ENCODE data around the gene CPN2. TPM values are rescaled to one million over a fixed set of nuclear protein-coding genes. Genes with fewer than 3 reads are reported as not detected.

The CPN2 gene
- total and polyA plus RNA-seq, 10 of the 15 experiments (the other 5 are each of a cell fraction or from before 2014, with no cell fraction given) = not detected

- WGBS (ENCODE audit: insufficient coverage, insufficient replicate concordance, low lambda C conversion rate, missing lambda C conversion rate) = 70% methylated on average over 14 of the region's 16 CpGs
- no peak overlapping the region for H3K9ac ChIP-seq (ENCODE audit: control insufficient read depth, insufficient read depth, low read length)
Observed at GRCh38 chr3:194312743-194313281, 38.3 kb downstream of the CPN2 start.

GRCh38 chr3:194312186-194312742 is 38.9 kb downstream of the CPN2 start:
- no TSS peak for BruUV-seq (replicated peaks)
- no peaks in the 10 kb centered on the region for H4K20me1 ChIP-seq (ENCODE audit: control insufficient read depth, insufficient read depth)
- no peak for ATAC-seq
- no peak overlapping the region for H2AFZ ChIP-seq (ENCODE audit: control insufficient read depth, low read depth, low read length)
- intact Hi-C loops (cut with micrococcal nuclease; ENCODE audit: unreplicated experiment) = loop anchor here (10.0 kb wide), 1 partner anchor 337 kb away; no protein-coding TSS in a partner anchor
- in situ Hi-C loops (cut with MboI) = loop anchor here (5.0 kb wide), 1 partner anchor 650 kb away; no protein-coding TSS in a partner anchor
- no peaks in the 10 kb centered on the region for H3K9me3 ChIP-seq (replicated peaks; ENCODE audit: control insufficient read depth, insufficient read depth, low read length)
- no peak overlapping the region for H3K27ac ChIP-seq (ENCODE audit: control insufficient read depth, insufficient read depth)
- ChIA-PET POLR2A (no interaction called here), SMC1A (ENCODE audit: uncharacterized antibody, unreplicated experiment) (no interaction called here), CTCF (interaction anchor here (1.4 kb wide), 1 partner anchor 646 kb away, joined by 6 read pairs; no protein-coding TSS in a partner anchor), RAD21 (ENCODE audit: unreplicated experiment) (no interaction called here)
- no peak for FAIRE-seq
- H3K79me2 ChIP-seq (ENCODE audit: control insufficient read depth, insufficient read depth, low read length) = no peaks in the 10 kb centered on the region
- H3K27me3 ChIP-seq (replicated peaks in 1 of 2; ENCODE audit: control insufficient read depth in 2 of 2, insufficient read depth in 2 of 2, low read length in 1 of 2) = no peaks in the 10 kb centered on the region; a peak in 1 of 4 replicates
- DNase-seq (ENCODE audit: low read depth, low spot score) = no peak
- H3K4me1 ChIP-seq (ENCODE audit: control insufficient read depth, insufficient read depth, low read length) = peaks cover 29% of the 10 kb centered on the region
- no peaks in the 10 kb centered on the region for H3K36me3 ChIP-seq (ENCODE audit: control insufficient read depth in 2 of 2, insufficient read depth in 2 of 2, low read length in 1 of 2)
- H3K4me3 ChIP-seq = no peak overlapping the region
- H3K9ac ChIP-seq (ENCODE audit: control insufficient read depth, insufficient read depth, low read length) = no peak overlapping the region
- H3K4me2 ChIP-seq (ENCODE audit: control insufficient read depth, insufficient read depth) = no peak overlapping the region
- 72% methylated on average over 7 of the region's 7 CpGs for WGBS (ENCODE audit: insufficient coverage, insufficient replicate concordance, low lambda C conversion rate, missing lambda C conversion rate)
- TF ChIP-seq ZBTB11 (CRISPR knock-in tag; IDR thresholded peaks at IDR 0.05) (no peak), CEBPZ (IDR thresholded peaks at IDR 0.05; ENCODE audit: low read depth, low read length) (no peak), STAT1 (conservative IDR thresholded peaks at IDR 0.05) (no peak)

More at GRCh38 chr3:194312743-194313281, 38.3 kb downstream of the CPN2 start:
- DNase-seq (ENCODE audit: low read depth, low spot score) = no peak
- POLR2A ChIA-PET = no interaction called here
- Histone ChIP-seq H3K27ac (ENCODE audit: control insufficient read depth, insufficient read depth) (no peak overlapping the region), H2AFZ (ENCODE audit: control insufficient read depth, low read depth, low read length) (no peak overlapping the region), H3K4me2 (ENCODE audit: control insufficient read depth, insufficient read depth) (no peak overlapping the region), H3K36me3 (ENCODE audit: control insufficient read depth in 2 of 2, insufficient read depth in 2 of 2, low read length in 1 of 2) (no peaks in the 10 kb centered on the region), H3K4me3 (no peak overlapping the region), H3K4me1 (ENCODE audit: control insufficient read depth, insufficient read depth, low read length) (peaks cover 24% of the 10 kb centered on the region), H4K20me1 (ENCODE audit: control insufficient read depth, insufficient read depth) (no peaks in the 10 kb centered on the region), H3K9me3 (replicated peaks; ENCODE audit: control insufficient read depth, insufficient read depth, low read length) (no peaks in the 10 kb centered on the region; the same call in 2 of the 3 replicates), H3K79me2 (ENCODE audit: control insufficient read depth, insufficient read depth, low read length) (no peaks in the 10 kb centered on the region), H3K27me3 (replicated peaks in 1 of 2; ENCODE audit: control insufficient read depth in 2 of 2, insufficient read depth in 2 of 2, low read length in 1 of 2) (no peaks in the 10 kb centered on the region; a peak in 1 of 4 replicates)
- FAIRE-seq = no peak
- SMC1A ChIA-PET (ENCODE audit: uncharacterized antibody, unreplicated experiment) = interaction anchor here (1.0 kb wide), 2 partner anchors 524 to 675 kb away, joined by 3 to 4 read pairs; no protein-coding TSS in a partner anchor
- no peak for ATAC-seq
- BruUV-seq (replicated peaks) = no TSS peak
- RAD21 ChIA-PET (ENCODE audit: unreplicated experiment) = interaction anchor here (0.7 to 1.4 kb wide), 3 partner anchors 15 to 182 kb away, joined by 3 to 4 read pairs (median 4); partner anchors contain the start of gene HES1
- no peak for TF ChIP-seq RBBP5 (conservative IDR thresholded peaks at IDR 0.05)
- no peak for TF ChIP-seq POLR2AphosphoS5 (IDR thresholded peaks at IDR 0.05; ENCODE audit: low read length)
- no peak for TF ChIP-seq CEBPB (IDR thresholded peaks at IDR 0.05; ENCODE audit: borderline replicate concordance in 1 of 2, low read depth in 2 of 2, low read length in 2 of 2)
- CTCF ChIA-PET = interaction anchor here (1.3 to 1.9 kb wide), 2 partner anchors 184 to 530 kb away, joined by 3 to 4 read pairs; no protein-coding TSS in a partner anchor
- in situ Hi-C loops (cut with MboI) = loop anchor here (5.0 kb wide), 1 partner anchor 651 kb away; no protein-coding TSS in a partner anchor
- intact Hi-C loops (cut with micrococcal nuclease; ENCODE audit: unreplicated experiment) = loop anchor here (10.0 kb wide), 1 partner anchor 338 kb away; no protein-coding TSS in a partner anchor
